Measurements from ENCODE around the gene PELI2. TPM values are rescaled to one million over a fixed set of nuclear protein-coding genes. Genes with fewer than 3 reads are reported as not detected.

Gene PELI2
- total RNA-seq, 1 experiment from 2014 or later: 2.0 TPM

DNA sequence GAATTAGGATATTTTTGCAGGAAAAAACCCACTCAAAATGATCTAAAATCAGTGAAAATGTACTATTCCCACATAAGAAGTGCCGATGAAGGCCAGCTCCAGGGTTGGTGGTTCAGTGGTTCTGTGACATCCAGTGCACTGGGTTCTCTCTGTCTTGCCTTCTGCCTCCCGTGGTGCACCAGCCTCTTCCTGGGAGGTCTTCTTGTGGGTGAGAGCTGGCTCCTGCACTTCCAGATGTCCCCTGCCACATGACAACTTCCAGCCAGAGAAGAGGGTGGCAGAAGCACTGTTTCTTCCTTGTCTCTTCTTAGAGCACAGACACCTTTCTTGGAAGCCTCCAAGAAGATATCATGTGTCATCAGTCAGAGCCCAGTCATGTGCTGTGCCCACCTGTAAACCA is 170.9 kb downstream of the PELI2 start:
- POLR2A ChIA-PET: no interaction called here
- H3K27ac ChIP-seq (ENCODE audit: low read depth, low read length): no peak overlapping the region
- H3K4me1 ChIP-seq (ENCODE audit: control insufficient read depth in 1 of 2, insufficient read depth in 2 of 2, low read length in 2 of 2): no peaks in the 10 kb centered on the region
- H3K27me3 ChIP-seq (ENCODE audit: insufficient read depth, low read length): peaks cover 28% of the 10 kb centered on the region; the same call in 1 of the 2 replicates
- H4K20me1 ChIP-seq (ENCODE audit: insufficient read depth): no peaks in the 10 kb centered on the region
- no peaks in the 10 kb centered on the region for H3K9me3 ChIP-seq (ENCODE audit: control insufficient read depth in 1 of 2, insufficient read depth in 1 of 2, low read depth in 1 of 2, low read length in 2 of 2)
- RAD21 ChIA-PET (ENCODE audit: low non-redundant PET in 1 of 2, low total read pairs in 2 of 2, uncharacterized antibody in 2 of 2, unreplicated experiment in 2 of 2): no interaction called here
- no peaks in the 10 kb centered on the region for H3K79me2 ChIP-seq (ENCODE audit: insufficient read depth, low read length)
- no peak overlapping the region for H2AFZ ChIP-seq (ENCODE audit: low read depth, low read length, poor library complexity, severe bottlenecking)
- DNase-seq (ENCODE audit: low read depth, low spot score) (no peak), ATAC-seq (no peak)
- no peak overlapping the region for H3K4me3 ChIP-seq (replicated peaks in 1 of 2; ENCODE audit: low read depth in 1 of 2, low read length in 2 of 2)
- no peaks in the 10 kb centered on the region for H3K9me2 ChIP-seq (ENCODE audit: insufficient read depth)
- no peak overlapping the region for H3K4me2 ChIP-seq (ENCODE audit: low read length)
- no peak overlapping the region for H3K9ac ChIP-seq (ENCODE audit: low read length)
- CTCF ChIA-PET: no interaction called here
- H3K36me3 ChIP-seq (ENCODE audit: control insufficient read depth in 1 of 2, insufficient read depth in 2 of 2, low read length in 2 of 2): no peaks in the 10 kb centered on the region
- intact Hi-C loops (cut with micrococcal nuclease): no loop called here
- TF ChIP-seq, protein P1, sequence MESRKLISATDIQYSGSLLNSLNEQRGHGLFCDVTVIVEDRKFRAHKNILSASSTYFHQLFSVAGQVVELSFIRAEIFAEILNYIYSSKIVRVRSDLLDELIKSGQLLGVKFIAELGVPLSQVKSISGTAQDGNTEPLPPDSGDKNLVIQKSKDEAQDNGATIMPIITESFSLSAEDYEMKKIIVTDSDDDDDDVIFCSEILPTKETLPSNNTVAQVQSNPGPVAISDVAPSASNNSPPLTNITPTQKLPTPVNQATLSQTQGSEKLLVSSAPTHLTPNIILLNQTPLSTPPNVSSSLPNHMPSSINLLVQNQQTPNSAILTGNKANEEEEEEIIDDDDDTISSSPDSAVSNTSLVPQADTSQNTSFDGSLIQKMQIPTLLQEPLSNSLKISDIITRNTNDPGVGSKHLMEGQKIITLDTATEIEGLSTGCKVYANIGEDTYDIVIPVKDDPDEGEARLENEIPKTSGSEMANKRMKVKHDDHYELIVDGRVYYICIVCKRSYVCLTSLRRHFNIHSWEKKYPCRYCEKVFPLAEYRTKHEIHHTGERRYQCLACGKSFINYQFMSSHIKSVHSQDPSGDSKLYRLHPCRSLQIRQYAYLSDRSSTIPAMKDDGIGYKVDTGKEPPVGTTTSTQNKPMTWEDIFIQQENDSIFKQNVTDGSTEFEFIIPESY (IDR thresholded peaks at IDR 0.05; ENCODE audit: extremely low read depth, insufficient replicate concordance, low read length): no peak
- no peak for TF ChIP-seq JUND (IDR thresholded peaks at IDR 0.05)
- no peak for TF ChIP-seq SRF (IDR thresholded peaks at IDR 0.05; ENCODE audit: low read depth)
- TF ChIP-seq, protein P2, sequence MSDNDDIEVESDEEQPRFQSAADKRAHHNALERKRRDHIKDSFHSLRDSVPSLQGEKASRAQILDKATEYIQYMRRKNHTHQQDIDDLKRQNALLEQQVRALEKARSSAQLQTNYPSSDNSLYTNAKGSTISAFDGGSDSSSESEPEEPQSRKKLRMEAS (IDR thresholded peaks at IDR 0.05): no peak
- TF ChIP-seq EGR1 (IDR thresholded peaks at IDR 0.05; ENCODE audit: low read depth): no peak
- no peak for TF ChIP-seq SP1 (IDR thresholded peaks at IDR 0.05; ENCODE audit: low read depth)
- TF ChIP-seq SIN3A (IDR thresholded peaks at IDR 0.05; ENCODE audit: low read depth): no peak
- TF ChIP-seq RAD21 (IDR thresholded peaks at IDR 0.05; ENCODE audit: low read depth): no peak
- TF ChIP-seq ZNF274 (IDR thresholded peaks at IDR 0.05; ENCODE audit: low read depth, low read length): no peak
- BruUV-seq (replicated peaks): no TSS peak

DNA sequence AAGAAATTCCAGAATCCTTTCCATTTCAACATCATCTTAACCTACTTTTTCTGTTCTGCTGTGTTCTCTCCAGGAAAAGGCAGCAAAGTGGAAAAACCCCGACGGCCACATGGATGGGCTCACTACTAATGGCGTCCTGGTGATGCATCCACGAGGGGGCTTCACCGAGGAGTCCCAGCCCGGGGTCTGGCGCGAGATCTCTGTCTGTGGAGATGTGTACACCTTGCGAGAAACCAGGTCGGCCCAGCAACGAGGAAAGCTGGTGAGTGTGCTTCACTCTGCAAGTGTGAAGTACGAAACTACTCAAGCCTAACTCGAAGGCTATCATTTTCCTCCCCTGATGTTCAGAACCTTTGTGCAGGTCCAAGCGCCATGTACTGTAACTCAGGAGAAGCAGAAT is 172.0 kb downstream of the PELI2 start:
- BruUV-seq (replicated peaks): no TSS peak
- DNase-seq (ENCODE audit: low read depth, low spot score) (no peak), ATAC-seq (no peak)
- no peaks in the 10 kb centered on the region for H3K9me2 ChIP-seq (ENCODE audit: insufficient read depth)
- H3K4me1 ChIP-seq (ENCODE audit: control insufficient read depth in 1 of 2, insufficient read depth in 2 of 2, low read length in 2 of 2): no peaks in the 10 kb centered on the region
- H3K27me3 ChIP-seq (ENCODE audit: insufficient read depth, low read length): peaks cover 20% of the 10 kb centered on the region; the same call in 1 of the 2 replicates
- H3K9ac ChIP-seq (ENCODE audit: low read length): no peak overlapping the region
- intact Hi-C loops (cut with micrococcal nuclease): no loop called here
- no peaks in the 10 kb centered on the region for H4K20me1 ChIP-seq (ENCODE audit: insufficient read depth)
- ChIA-PET CTCF (no interaction called here), POLR2A (no interaction called here), RAD21 (ENCODE audit: low non-redundant PET in 1 of 2, low total read pairs in 2 of 2, uncharacterized antibody in 2 of 2, unreplicated experiment in 2 of 2) (no interaction called here)
- no peaks in the 10 kb centered on the region for H3K79me2 ChIP-seq (ENCODE audit: insufficient read depth, low read length)
- H3K4me3 ChIP-seq (replicated peaks in 1 of 2; ENCODE audit: low read depth in 1 of 2, low read length in 2 of 2): no peak overlapping the region
- no peaks in the 10 kb centered on the region for H3K9me3 ChIP-seq (ENCODE audit: control insufficient read depth in 1 of 2, insufficient read depth in 1 of 2, low read depth in 1 of 2, low read length in 2 of 2)
- H2AFZ ChIP-seq (ENCODE audit: low read depth, low read length, poor library complexity, severe bottlenecking): no peak overlapping the region
- no peak overlapping the region for H3K27ac ChIP-seq (ENCODE audit: low read depth, low read length)
- H3K4me2 ChIP-seq (ENCODE audit: low read length): no peak overlapping the region
- H3K36me3 ChIP-seq (ENCODE audit: control insufficient read depth in 1 of 2, insufficient read depth in 2 of 2, low read length in 2 of 2): no peaks in the 10 kb centered on the region
- no peak for TF ChIP-seq EZH2 (IDR thresholded peaks at IDR 0.05)
- TF ChIP-seq TCF7L2 (IDR thresholded peaks at IDR 0.05; ENCODE audit: borderline replicate concordance, extremely low read depth, insufficient read depth, insufficient read length): no peak
- TF ChIP-seq, protein P3, sequence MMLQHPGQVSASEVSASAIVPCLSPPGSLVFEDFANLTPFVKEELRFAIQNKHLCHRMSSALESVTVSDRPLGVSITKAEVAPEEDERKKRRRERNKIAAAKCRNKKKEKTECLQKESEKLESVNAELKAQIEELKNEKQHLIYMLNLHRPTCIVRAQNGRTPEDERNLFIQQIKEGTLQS (IDR thresholded peaks at IDR 0.05): no peak
- no peak for TF ChIP-seq SIN3A (IDR thresholded peaks at IDR 0.05; ENCODE audit: low read depth)
- no peak for TF ChIP-seq RAD21 (IDR thresholded peaks at IDR 0.05; ENCODE audit: low read depth)
- TF ChIP-seq, protein P4, sequence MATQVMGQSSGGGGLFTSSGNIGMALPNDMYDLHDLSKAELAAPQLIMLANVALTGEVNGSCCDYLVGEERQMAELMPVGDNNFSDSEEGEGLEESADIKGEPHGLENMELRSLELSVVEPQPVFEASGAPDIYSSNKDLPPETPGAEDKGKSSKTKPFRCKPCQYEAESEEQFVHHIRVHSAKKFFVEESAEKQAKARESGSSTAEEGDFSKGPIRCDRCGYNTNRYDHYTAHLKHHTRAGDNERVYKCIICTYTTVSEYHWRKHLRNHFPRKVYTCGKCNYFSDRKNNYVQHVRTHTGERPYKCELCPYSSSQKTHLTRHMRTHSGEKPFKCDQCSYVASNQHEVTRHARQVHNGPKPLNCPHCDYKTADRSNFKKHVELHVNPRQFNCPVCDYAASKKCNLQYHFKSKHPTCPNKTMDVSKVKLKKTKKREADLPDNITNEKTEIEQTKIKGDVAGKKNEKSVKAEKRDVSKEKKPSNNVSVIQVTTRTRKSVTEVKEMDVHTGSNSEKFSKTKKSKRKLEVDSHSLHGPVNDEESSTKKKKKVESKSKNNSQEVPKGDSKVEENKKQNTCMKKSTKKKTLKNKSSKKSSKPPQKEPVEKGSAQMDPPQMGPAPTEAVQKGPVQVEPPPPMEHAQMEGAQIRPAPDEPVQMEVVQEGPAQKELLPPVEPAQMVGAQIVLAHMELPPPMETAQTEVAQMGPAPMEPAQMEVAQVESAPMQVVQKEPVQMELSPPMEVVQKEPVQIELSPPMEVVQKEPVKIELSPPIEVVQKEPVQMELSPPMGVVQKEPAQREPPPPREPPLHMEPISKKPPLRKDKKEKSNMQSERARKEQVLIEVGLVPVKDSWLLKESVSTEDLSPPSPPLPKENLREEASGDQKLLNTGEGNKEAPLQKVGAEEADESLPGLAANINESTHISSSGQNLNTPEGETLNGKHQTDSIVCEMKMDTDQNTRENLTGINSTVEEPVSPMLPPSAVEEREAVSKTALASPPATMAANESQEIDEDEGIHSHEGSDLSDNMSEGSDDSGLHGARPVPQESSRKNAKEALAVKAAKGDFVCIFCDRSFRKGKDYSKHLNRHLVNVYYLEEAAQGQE (IDR thresholded peaks at IDR 0.05; ENCODE audit: low read depth): no peak
- no peak for TF ChIP-seq CBX3 (IDR thresholded peaks at IDR 0.05; ENCODE audit: low read depth)
- no peak for TF ChIP-seq EGR1 (IDR thresholded peaks at IDR 0.05; ENCODE audit: low read depth)
- no peak for TF ChIP-seq YY1 (IDR thresholded peaks at IDR 0.05; ENCODE audit: extremely low read depth, insufficient replicate concordance, low read depth, low read length)
- TF ChIP-seq SRF (IDR thresholded peaks at IDR 0.05; ENCODE audit: low read depth): no peak
- no peak for TF ChIP-seq POLR2A (IDR thresholded peaks at IDR 0.05; ENCODE audit: borderline replicate concordance, extremely low read depth, insufficient read depth, insufficient read length)
